ENCODE data around the gene NPAS3.

The NPAS3 gene

DNA sequence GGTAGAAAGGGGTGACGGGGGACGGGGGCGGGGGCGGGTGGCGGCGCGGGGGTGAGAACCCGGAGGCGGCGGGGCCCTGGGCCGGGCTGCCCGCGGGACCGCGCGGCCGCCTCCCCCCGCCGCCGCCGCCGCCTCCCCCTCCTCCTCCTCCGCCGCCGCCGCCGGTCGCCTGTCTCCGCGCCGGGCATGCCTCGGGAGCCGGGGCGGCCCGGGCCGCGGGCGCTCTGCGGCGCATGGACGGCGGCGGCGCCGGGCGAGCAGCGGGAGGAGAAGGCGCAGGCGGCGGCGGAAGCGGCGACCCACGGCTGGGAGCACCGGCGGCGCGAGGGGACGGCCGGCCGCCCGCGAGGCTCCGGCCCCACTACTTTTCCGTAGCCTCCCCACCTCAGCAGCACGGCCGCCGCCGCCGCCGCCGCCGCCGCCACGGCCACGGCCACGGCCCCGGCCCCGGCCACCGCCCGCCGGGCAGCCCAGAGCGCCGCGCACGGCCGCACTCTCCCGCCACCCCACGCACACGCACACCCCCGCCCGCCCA, at the start of gene NPAS3:
Gene NPAS3, plus strand, starts transcription at position 161 of the 535 bp plus-strand sequence.
- no peak for DNase-seq (ENCODE audit: extremely low read depth in 1 of 2, low read depth in 1 of 2)

DNA sequence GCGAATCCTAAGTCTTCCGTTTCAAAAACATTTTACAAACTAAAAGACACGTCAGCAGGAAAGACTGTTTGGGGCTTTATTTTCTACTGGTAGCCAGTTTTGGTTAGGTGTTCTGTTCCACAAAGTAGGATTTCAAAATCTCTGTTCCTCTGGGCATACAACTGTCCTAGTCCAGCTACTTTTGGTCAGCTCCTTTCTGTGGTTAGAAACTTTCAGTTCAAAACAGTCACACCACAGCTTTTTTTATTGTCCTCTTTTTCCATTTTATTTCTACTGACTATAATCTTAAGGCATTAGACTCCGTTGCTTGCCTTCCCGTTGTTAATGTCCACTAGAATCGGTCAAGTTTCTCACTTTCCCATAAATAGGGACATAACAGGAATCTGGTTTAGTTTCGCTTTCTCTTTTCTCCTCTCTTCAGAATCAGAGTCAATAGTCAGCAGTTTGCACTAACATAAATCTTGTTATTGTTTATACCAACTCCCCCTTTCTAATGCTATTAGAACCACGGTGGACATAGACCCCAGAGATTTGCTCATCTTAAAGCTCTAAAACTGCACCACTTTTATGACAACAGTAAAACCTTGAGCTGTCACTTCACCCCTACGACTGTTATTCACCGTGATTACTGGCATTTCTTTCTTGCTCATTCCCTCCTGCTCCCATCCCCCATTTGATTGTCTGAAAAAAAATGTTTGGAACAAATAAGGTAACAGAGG, 41.5 kb upstream of the NPAS3 start:
- DNase-seq (ENCODE audit: extremely low read depth in 1 of 2, low read depth in 1 of 2), result no peak

DNA sequence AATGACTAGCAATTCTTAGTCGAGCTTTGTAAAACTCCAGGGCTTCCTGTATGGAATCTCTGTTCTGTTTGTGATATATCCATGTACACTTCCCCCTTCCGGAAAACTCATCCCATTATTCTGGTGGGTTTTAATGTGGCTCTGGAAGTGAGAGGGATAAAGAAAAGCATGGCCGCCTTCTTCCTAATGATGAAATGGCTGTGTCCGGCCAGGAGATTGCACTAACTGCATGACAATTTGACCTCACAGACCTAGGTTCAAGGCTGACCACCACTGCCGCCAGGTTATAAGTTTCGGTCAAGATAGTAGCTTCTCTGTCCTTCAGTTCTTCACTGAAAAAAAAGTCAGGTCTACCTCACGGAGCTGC, 41.0 kb upstream of the NPAS3 start:
- no peak for DNase-seq (ENCODE audit: extremely low read depth in 1 of 2, low read depth in 1 of 2)

DNA sequence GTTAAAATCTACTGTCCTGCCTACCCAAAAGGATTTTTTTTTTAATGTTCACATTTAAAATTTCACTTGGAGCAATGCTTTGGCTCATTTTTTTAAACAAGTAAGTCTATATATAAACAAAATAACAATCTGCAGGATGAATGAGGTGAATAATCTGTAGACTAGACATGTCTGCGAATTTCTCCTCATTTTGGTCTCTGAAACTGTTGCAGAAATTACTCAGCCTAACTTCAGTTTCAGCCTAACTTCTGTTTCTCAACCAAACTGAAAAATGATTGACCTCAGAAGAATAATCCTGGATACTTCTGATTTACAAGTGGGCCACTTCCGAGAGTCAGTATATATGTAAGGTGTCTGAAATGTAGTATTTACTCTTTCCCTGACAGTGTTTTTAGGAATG, 39.8 kb upstream of the NPAS3 start:
- no peak for DNase-seq (ENCODE audit: extremely low read depth in 1 of 2, low read depth in 1 of 2)

DNA sequence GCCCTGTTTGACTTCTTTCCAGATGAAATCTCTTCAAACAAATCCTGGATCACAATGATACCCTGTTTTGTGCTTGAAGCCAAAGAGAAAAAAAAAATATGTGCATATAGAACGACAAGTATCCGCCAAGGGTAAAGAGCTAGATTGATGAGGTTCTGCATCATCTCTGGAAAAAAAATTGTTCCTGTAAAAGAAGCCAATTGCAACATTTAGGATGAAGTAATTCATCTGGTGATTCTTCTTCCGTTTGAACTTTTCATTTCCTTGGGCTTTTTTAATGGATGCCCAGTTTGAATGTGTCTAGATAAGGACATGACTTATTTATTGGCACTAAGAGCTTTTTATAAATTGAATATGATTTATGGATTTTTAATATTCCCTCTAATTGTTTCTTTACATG, 38.1 kb upstream of the NPAS3 start:
- no peak for DNase-seq (ENCODE audit: extremely low read depth in 1 of 2, low read depth in 1 of 2)

DNA sequence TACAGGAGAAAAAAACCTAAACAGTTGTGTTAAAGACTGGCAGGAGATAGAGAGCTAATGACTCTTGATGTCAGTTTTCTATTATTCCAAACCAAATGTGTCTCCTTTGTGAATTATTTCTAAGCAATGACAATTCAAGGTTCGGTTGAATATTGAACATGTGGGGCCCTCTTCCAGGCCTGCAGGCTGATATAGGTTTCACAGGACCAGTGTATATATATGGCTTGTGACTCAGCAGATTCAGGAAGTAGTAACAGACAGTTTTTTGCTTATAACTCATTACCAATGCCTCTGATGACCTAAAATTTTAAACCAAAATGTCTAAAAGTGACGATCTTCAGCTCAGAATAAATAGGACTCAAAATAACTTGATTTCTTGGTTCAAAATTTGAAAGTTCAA, 33.7 kb upstream of the NPAS3 start:
- no peak for DNase-seq (ENCODE audit: extremely low read depth in 1 of 2, low read depth in 1 of 2)

DNA sequence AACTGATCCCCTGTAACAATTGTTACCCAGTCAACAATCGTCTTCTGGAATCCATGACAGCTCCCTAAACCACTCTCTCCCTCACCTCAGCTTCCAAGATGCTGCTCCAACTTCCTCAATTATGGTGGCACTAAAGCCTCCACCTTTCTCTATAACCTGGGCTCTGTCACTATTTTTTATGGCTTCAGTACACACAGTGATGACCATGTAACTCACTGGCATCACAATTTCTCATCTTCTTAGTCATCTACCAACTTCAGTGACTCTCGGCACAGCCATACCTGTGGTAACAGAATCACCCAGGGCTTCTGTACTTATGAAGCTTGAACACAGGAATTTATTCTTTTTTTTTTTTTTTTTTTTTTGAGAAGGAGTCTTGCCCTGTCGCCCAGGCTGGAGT, 32.0 kb upstream of the NPAS3 start:
- no peak for DNase-seq (ENCODE audit: extremely low read depth in 1 of 2, low read depth in 1 of 2)

DNA sequence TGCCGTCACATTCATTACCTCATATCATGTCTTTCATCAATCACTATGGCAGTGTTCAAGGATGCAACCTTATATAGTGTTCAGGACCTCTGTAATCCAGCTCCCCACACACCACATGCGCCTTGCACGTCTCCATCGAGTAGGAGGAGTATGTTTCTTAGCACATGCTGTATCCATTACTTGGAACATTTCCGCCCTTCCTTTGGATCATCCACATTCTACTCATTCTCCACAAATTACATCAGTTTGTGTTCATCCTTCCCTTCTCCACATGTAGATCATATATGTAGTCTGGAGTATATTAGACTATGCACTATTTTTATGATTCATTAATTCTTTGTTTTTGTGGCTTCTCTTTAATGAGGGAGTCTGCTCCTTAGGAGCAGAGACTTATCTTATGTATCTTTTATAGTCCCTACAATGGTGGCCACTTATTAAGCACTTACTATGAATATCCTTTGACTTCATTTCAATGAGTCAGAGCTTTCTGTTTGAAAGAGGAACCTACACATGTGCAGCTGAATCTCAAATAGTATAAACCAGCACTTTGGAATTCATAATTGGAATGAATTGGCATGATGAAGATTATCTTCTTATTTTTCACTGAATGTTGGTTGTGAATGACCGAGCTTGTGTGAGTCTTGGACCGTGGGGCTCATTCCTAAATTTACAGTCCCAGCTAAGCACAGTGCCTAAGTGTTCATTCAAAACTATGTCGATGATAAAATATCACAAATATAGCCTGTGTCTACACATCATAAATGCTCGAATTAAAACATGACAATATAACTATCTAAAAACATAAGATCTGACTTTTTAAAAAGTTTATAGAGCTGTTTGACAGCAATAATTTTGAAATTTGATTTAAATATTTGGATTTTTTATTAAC, 30.2 kb upstream of the NPAS3 start:
- no peak for DNase-seq (ENCODE audit: extremely low read depth in 1 of 2, low read depth in 1 of 2)

DNA sequence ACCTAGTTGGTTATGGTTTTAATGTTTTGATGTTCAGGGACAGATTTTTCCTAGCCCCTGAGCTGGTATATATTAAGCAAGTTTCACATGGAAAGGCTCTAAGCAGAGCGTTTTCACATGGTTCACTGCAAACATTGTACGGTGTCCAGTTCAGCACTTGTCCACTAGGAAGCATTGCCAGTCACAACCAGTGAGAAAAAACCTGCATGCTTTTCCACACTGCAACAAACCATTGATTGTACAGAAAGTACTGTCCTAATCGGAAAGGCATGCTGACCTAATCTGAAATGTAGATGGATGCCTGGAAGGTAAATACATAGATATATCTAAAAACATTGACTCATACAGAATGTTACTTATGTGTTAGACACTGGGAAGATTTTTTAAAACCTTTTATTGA, 25.0 kb upstream of the NPAS3 start:
- DNase-seq (ENCODE audit: extremely low read depth in 1 of 2, low read depth in 1 of 2), result no peak

DNA sequence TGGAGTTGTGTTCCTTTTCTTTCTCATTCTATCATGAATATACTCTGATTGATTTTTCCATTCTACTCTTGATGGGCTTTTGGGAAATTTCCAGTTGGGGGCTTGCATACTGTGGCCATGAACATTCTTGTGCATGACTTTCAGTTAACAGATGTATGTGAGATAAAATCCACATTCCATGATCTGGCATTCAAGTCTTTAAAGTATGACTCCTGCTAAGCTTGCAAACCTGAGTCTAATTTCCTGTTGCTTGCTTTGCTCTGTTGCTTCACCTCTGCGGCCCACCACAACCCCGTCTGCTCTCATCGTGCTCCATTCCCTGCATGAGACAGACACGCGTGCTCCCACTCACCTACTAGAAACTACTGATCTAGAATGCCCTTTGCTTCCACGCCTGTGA, 24.3 kb upstream of the NPAS3 start:
- DNase-seq (ENCODE audit: extremely low read depth in 1 of 2, low read depth in 1 of 2), result no peak

DNA sequence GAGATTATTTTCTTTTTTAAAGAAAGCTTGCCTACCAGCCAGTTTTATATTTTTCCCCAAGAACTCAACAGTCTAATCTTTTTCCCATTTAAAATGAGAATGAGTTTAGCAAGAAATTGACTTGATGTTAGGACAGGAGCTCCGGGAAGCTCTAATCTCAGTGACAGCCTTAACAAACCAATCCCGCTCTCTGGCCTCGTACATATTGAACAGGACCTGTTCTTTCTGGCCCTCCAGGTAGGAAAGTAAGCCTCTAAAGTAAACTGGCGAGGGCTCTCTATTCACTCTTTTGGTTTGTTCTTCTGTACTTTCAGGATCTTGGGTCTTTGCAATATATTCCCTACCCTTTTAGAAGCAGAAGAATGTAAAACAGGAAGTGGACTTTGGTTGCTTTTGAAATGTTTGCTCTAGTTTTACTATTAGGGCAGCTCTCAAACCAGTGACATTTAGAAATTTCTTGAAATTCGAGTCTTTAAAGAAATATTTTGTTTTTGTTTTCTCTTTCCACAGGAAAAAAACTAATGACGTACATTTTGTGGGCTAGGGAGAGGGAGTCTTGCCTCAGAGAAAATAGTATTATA, 17.9 kb upstream of the NPAS3 start:
- no peak for DNase-seq (ENCODE audit: extremely low read depth in 1 of 2, low read depth in 1 of 2)

DNA sequence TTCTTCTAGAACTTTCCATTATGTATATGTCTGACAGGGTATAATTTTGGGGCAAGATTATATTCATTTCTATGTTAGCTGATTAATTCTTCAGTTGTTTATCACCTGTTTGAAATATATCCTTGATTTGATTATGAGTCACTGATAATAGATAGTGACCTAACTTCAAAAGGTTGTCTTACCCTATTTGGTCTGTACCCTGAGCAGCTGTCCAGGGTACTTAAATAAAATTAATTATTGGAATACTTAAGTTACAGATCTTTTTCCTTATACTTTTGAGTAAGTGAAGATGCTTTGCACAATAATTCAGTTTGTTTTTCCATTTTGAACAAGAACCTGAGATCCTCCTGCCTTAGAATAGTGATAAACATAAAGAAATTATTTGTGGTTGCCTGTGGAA, 13.2 kb upstream of the NPAS3 start:
- DNase-seq (ENCODE audit: extremely low read depth in 1 of 2, low read depth in 1 of 2), result no peak

DNA sequence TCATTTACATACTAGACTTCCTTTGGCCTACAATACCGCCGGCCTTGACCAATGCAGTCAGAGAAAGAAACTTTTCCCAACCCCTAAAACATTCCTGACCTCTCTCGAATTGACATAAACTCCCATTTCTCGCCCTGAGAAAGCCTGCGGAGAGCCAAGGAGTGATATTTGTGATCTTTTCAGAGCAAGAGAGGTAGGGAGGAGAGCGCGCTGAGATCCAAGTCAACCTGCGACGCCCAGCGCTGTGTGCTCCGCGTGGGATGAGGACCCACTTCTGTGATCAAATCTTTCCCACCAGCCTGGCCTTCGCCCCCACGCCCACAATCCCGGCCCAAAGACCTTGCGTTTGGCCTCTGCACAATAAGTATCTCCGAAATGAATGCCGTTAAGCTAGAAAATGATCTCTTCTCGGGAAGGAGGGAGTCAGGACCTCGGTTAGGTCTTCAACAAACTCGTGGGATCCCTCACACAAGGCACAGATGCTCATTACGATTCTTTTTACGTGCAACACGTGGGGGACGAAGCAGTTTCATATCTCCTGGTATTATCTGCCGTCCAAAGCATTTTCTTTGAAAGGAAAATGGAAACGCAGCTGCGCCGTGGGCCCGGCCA, 6.3 kb upstream of the NPAS3 start:
- DNase-seq (ENCODE audit: extremely low read depth in 1 of 2, low read depth in 1 of 2), result no peak

DNA sequence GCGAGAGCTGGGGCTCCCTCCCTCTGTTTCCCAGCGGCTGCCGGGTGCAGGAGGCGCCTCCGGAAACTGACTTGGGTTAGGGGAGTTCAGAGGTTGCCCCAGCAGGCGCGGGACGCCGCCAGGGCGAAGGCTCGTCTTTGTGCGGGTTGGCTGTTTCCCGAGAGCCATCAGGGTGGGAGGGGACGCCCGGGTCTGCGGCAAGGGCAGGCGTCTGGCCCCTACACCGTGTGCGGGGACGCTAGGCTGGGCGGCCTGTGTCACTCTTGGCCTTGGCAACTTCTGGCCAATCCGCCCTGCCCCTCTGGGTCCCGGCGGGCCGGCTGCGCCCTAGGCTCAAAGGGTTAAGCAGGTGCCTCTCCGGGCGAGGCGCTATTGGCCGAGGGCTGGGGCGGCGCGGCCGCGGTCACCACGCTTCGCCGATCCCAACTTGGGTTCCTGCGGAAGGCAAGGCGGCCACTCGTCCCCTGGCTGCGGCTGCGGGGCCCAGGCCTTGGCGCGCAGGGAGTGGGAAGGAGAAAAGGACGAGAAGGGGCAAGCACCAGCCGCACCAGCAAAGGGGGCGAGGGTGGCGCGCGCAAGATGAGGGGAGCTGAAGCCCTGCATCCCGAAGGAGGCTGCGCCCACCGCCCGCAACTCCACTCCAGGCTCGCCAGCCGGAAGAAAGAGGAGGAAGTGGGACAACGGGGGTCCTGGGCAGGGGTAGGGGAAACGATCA, 5.6 kb upstream of the NPAS3 start:
- DNase-seq (ENCODE audit: extremely low read depth in 1 of 2, low read depth in 1 of 2), result no peak

DNA sequence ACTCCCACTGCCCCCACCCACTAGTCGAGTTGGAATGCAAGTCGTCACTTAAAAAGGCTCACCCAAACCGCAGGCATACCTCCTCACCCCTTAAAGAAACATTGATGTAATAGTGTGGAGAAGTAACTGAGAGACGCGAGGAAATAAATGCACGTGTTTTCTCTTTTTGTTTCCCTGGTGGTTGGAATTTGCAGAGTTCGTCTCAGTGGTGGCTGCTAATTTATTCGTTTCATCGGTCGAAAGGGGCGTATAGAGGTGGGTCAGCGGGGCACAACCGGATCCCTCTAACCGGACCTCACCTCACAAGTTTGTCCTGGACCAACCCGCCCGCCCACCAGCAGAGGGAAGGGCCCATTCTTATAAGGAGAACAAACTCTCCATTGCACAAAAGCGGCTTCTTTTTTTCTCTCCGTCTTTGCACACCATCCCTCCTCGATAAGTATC, 5.0 kb upstream of the NPAS3 start:
- no peak for DNase-seq (ENCODE audit: extremely low read depth in 1 of 2, low read depth in 1 of 2)

DNA sequence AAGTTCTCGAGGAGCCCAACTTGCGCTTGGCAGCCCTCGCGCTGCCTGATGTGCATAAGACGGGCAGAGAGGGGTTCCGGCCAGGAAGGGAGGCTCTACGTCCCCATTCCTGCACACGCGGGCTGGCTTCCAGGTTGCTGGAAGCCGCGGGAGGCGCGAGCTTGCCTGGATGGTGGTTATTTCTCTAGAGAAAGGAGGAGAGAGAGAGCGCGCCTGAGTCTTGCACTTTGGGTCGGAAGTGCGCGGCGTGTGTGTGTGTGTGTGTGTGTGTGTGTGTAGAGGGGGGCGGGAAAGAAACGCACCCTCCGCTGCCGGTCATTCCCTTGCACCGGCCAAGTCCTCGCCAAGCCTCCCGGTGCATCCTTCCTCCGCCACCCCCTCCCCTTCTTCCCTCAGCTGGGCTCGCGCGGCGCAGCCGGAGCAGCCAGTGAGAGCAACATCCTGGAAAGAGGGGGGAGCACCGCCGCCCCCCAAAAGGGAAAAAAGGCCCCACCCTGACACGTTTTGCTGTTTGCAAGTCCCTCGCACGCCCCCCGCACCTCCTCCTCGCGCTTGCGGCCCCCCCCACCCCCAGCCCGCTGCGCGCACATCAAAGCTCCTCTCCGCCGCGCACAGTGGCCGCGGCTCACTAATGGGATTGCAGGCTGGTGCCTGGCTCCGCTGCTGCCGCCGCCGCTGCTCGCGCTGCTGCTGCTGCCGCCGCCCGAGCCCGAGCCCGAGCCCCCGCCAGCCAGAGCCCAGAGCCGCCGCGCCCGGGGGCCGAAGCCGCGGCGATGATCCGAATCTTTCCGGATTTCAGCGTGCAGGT, 4.4 kb upstream of the NPAS3 start:
- DNase-seq (ENCODE audit: extremely low read depth in 1 of 2, low read depth in 1 of 2), result no peak

DNA sequence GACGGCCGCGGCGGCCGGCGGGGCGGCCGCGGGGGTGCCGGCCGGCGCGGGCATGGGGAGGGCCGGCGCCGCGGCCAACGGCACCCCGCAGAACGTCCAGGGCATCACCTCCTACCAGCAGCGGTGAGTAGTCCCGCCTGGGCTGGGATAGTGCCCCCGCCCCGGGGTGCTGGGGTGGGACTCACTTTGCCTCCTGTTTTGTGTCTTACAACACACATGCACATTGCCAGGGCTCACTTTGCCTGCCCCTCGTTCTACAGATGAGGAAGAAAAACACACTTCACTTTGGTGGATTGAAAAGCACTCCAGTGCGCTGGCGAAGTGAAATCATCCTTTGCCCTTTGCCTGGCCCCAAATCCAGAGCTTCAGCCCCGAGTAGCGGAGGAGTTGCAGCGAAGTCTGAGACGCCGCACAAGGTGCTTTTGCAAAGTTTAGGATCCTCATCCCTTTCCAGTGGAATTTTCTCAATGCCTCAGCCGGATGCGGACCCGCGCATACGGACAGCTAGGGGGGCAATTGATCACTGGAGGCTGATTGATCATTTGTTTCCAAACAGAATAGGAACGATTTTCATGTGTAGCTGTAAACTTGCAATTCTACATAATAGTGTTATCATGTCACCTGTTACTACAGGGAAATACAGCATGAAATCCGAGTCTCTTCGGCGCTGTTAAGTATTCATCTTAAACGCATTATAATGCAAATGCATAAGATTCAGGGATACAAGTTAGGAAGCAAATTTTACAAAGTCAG, 3.6 kb upstream of the NPAS3 start:
- DNase-seq (ENCODE audit: extremely low read depth in 1 of 2, low read depth in 1 of 2), result no peak

DNA sequence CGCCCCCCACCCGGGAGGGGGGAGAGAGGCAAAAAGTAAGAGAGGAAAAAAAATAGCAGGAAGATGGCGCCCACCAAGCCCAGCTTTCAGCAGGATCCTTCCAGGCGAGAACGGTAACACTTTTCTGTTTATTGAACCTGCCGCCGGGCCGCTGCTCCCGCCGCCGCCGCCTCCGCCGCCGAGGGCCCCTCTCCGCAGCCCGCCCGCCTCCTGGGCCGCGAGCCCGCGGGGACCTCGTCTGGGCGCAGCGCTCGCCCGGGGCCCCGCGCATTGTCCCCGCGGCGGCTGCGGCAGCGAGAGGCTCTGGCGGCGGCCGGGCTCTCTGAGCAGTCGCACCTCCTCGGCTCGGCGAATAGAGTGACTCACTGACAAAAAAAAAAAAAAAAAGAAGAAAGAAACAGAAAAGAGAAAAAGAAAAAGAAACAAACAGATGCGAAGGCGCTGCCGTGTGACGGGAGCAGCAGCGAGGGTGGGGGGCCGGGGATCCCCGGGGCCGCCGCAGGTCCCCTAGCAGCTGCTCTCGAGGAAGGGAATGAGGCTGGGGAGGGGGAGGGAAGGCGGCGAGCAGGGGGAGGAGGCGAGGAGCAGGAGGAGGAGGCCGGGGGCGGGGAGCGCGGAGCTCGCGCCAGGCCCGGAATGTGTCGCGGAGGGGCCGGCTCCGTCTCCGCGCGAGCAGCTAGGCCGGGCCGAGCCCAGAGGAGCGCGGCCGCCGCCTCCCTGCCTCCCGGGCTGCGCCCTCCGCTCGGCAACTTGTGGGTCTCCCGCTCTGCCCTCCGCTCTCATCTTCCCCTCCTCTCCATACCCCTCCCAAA, 781 bp downstream of the NPAS3 start:
- no peak for DNase-seq (ENCODE audit: extremely low read depth in 1 of 2, low read depth in 1 of 2)
